HG03159 (cell line): ENCODE results near the gene CACNB1.

Source experiments
- ATAC-seq: cut with Tn5 transposase; IDR thresholded peaks from one replicate; pipeline ENCODE4 v1.9.1; 2021; ENCODE audit warnings: mild to moderate bottlenecking, moderate library complexity; ENCODE audit not compliant: unreplicated experiment

Gene CACNB1

DNA sequence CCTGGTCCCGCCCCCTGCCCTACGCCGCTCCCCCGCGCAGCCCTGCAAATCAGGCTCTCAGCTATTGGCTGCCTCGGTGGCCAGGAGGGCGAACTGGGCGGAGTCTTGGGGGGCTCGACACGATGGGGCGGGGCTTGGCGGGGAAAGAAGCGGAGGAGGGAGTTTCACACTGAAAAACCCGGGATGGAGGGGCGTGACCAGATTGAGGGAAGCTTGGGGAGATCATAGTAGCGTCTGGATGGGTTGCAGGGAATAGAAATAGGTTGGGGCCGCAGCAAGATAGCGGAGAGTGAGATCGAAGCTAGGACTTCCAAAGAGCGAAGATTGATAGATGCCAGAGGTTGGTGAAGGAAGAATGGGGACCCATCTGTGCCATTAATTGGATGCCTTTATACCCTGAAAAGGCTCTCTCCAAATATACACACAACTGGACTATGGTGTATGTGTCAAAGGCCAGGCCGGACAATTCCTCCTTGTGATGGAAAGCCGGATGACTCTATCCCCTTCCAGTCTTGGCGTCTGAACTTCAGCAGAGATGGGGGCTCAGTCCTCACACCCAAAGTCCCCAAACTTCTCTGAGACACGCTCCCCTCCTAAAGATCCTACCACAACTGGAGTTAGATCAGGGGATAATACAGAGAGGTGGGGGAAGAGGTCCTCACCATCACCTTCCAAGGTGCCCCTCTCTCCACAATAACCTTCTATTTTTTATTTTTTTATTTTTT is 28.7 kb upstream of the CACNB1 start:
- ATAC-seq = no peak

- ATAC-seq = no peak
These were observed 28.0 kb upstream of the CACNB1 start, which contains the start of gene STAC2 for GRCh38 chr17:39225308-39225958. Gene STAC2, minus strand, starts transcription at chr17:39225945. Its CDS starts 443 bp downstream, at chr17:39225502.

DNA sequence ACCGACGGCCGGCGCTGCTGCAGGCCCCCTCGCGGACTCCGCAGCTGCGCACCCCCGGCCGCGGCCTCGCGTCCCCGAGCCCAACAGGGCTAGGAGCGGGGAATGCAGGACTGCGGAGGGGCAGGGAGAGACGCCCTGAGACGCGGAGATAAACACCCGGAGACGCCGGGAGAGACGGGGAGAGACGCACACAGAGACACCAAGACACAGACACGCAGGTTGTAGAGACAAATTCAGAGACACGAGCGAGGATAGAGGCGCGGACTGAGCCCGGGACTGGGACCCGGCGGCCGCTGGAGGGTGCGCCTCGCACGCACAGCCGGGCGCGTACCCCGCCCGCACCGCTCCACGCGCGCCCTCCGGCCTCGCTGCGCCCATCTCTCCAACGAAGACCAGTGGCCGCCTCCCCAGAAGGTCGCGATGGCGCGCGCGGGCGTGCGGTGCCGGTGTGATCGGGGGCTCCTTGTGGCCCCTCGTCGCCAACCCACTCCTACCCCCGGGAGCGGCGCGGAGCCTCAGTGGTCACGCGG is 27.4 kb upstream of the CACNB1 start:
- no peak for ATAC-seq

DNA sequence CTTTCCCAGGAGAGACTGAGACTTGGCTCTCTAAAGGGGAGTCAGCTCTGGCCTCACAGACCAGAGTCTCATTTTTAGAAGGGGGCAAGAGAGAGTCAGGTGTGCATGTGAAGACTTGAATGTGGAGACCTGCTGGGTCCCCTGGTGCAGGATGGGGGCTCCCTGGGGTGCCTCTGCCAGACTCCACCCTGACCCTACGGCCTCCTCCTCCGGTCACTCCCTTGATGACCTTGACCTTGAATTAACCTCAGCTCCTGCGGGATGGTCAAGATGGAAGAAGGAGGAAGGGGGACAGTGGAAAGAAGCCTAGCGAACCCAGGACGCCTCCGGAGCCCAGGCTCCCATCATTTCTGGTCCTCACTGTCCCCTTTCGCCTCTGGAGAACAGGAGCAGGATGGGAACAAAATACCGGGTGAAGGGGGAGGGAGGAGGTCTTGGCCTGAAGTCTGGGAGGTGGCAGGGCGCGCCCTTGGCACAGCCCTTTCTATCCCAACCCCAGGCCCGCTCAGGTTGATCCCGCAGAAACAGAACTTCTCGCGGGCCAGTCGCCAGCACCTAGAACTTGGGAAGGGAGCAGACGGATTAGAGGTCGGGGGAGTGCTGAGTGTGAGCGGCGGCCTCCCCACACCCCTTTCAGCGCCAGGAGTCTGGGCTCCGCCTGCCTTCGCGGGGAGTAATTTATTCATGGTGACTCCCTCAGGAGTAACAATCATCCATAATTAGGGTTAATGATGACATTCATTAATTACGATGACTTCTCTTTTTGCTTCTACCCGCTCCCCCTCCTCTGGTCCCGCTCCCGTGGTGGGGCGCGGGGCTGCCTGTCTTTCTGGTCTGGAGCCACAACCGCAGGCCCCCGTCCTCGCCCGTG is 26.7 kb upstream of the CACNB1 start:
- no peak for ATAC-seq

DNA sequence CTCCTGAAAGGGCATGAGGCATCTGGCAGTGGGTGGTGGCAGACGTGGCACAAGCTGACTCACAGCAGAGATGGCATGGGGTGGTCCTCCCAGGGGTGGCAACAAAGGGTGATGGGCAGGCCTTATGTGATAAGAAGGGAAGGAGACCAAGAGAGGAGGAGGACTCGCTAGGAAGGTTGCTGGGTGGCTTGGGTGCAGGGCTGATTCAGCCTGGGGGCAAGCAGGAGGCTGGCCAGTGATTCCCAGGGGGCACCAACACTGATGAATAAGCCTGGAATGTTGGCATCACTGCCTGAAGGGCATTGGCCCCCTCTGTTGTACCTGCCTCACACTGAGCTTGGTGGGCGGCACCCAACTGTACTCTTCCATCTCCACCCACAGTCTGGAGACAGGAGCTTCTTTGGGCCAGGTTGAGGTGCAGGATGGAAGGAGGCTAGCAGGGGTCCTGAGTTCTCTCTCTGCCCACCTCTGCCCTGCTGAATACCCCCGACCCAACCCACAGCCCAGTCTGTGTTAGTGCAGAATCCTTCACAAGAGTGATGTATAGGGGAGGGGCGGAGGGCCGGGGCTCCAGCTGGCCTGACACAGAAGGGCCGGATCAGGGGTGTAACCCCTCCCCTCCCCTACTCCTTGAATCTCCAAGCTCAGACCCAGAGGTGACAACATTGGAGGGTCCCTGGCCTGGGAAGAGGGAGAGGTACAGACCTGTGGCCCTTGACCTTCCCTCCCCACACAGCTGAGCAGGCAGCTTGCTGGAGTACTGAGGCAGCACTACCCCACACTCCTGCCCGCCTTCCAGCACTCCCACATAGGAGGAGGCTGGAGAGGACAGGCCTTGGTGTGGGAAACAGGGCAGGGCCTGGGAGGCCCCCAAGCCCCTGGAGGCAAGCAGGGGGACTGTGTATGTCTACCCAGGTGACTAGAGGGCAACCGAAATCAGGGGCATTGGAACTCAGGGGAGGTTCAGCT is 25.7 kb upstream of the CACNB1 start:
- no peak for ATAC-seq

GRCh38 chr17:39222151-39222550 is 24.7 kb upstream of the CACNB1 start:
- ATAC-seq = no peak

DNA sequence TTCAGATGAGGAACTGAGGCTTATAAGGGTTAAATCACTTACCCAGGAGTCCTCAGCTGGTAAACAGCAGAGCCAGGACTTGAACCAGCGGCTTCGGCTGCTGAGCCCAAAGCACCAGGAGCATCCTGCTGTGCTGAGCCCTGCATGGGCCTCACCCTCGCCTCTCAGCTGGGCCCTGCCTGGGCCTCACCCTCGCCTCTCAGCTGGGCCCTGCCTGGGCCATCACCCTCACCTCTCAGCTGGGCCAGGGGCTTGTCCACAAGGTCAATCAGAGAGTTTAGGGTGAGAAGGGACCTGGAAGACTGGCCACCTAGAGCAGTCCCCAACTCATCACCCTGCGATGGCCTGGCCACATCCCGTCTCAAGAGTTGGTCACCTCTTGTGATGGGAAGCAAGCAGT is 24.1 kb upstream of the CACNB1 start:
- no peak for ATAC-seq

GRCh38 chr17:39219647-39220154 is 22.2 kb upstream of the CACNB1 start:
- ATAC-seq = no peak

GRCh38 chr17:39218906-39219305 is 21.4 kb upstream of the CACNB1 start:
- ATAC-seq = no peak

- no peak for ATAC-seq
These were observed 20.4 kb upstream of the CACNB1 start for GRCh38 chr17:39217734-39218369.

DNA sequence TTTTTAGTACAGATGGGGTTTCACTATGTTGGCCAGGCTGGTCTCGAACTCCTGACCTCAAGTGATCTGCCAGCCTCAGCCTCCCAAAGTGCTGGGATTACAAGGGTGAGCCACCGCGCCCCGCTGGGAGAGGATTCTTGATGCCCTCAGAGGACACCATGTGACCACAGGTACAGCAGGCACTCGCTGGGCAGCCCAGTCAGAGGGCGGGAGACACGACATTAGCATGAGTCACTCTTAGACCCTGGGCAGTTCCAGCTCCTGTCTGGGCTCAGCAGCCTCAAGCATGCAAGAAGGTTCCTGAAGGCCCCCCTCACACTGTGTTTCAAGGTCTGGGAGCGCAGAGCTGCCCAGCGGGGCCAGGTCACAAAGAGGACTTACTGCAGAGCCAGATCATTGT is 16.4 kb upstream of the CACNB1 start:
- ATAC-seq = no peak

DNA sequence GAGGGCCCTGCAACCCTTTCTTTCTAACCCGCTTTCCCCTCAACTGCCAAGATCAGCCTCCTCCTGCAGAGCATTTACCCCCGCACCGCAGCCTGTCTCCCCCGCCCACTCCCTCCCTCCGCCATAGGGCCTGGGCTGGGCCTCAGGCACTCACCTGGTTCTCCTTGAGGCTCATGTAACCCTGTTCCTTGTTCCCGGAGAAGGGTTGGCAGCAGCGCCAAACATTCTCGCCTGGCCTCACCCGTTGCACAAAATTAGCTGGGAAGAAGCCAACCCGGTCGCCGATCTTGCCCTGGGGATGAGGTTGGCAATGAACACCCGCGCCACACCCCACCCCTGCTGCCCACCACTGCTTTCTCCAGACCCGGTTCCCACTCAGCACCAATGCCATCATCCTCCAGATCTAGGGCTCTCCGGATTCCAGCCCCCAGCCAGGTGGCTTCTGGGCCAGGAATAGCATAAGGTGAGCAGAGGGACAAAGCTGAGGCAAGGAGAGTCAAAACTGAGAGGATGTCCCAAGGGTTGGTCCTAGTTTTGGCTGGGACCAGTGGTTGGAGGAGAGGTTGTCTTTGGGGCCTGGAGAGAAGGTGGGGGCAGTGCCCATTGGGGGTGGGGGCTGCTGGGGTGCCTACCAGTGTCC is 15.5 kb upstream of the CACNB1 start:
- no peak for ATAC-seq

- no peak for ATAC-seq
These were observed 14.8 kb upstream of the CACNB1 start for GRCh38 chr17:39212195-39212810.

DNA sequence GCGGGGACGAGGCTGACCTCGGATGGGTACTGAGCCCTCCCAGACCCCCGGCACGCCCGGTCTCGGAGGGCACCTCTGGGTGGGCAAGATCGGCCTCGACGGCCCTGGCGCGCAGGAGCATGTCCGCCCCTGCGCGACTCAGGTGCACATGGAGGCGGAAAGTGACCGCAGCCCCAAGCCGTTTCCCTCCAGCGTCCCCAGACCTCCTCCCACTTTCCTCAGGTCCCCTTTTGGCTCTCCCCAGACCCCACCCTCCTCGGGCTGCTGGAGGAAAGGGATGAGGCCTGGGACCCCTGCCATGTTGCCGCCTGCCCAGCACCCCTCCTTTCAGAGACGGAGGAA is 12.6 kb upstream of the CACNB1 start:
- ATAC-seq = no peak

- no peak for ATAC-seq
These were observed 12.0 kb upstream of the CACNB1 start for GRCh38 chr17:39209317-39210092.

- ATAC-seq = no peak
These were observed 11.4 kb upstream of the CACNB1 start for GRCh38 chr17:39208893-39209292.

DNA sequence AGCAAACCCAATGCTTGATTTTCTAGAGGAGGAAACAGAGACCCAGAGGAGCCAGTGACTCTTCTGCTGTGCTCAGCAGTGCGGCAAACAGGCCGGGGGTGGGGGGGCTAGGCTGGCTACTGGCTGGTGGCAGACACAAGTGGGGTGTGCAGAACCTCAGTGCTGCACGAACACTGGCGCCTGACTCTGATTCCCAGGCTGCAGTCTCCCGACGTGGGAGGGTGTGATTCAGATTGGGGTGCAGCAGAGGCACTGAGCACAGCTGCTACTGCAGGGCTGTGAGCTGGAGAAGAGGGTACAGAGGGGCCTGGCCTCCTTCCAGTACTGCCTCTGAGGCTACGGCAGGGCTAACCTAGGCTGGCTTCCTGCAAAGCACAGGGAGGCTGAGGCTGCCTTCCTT is 10.7 kb upstream of the CACNB1 start:
- ATAC-seq = no peak

DNA sequence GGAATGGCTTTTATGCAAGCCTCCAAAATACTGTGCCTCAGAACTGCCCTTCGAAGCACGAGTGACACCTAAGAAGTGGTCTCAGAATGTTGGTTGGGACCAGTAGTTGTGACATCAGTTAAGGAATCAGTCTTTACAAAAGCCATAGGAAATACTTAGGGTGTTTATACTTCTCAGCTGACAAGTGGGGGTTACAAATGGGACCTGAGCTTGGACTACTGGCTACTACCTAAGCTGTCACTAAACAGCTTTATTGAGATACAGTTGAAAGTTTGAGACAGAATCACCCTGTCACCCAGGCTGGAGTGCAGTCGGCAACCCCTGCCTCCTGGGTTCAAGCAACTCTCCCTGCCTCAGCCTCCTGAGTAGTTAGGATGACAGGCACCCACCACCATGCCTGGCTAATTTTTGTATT is 7.7 kb upstream of the CACNB1 start:
- no peak for ATAC-seq
